RWPE2 (cell line): Measurements from ENCODE around the gene CEMP1.

ENCODE experiments used
- ATAC-seq: fragments of 200-7000 bp; cut with Tn5 transposase; 3 replicates; pipeline ENCODE4 v1.9.1; 2021; ENCODE audit warnings: low read depth
- DNase-seq: peaks from one replicate; pipeline ENCODE4 v3.0.0-alpha.2; 2020; ENCODE audit warnings: low spot score
- H3K27ac ChIP-seq: fragments of 450-650 bp; 2 replicates; pipeline ENCODE4 v1.5.1; 2017; ENCODE audit warnings: mild to moderate bottlenecking; ENCODE audit not compliant: poor library complexity, severe bottlenecking
- H3K27me3 ChIP-seq: fragments of 250-450 bp; sonication (Bioruptor Pico); 2 replicates; pipeline ENCODE4 v1.5.1; 2021; ENCODE audit warnings: mild to moderate bottlenecking, moderate library complexity; ENCODE audit not compliant: insufficient read depth, poor library complexity, severe bottlenecking
- H3K36me3 ChIP-seq: fragments of 250-450 bp; sonication (Bioruptor Pico); 2 replicates; pipeline ENCODE4 v1.5.1; 2020; ENCODE audit warnings: low read depth, mild to moderate bottlenecking, moderate library complexity
- H3K4me1 ChIP-seq: fragments of 250-450 bp; sonication (Bioruptor Pico); 2 replicates; pipeline ENCODE4 v1.5.1; 2021; ENCODE audit warnings: mild to moderate bottlenecking, moderate library complexity; ENCODE audit not compliant: insufficient read depth, poor library complexity, severe bottlenecking
- H3K4me3 ChIP-seq: fragments of 250-450 bp; sonication (Bioruptor Pico); 2 replicates; pipeline ENCODE4 v1.5.1; 2021; ENCODE audit warnings: mild to moderate bottlenecking, moderate library complexity; ENCODE audit not compliant: severe bottlenecking
- H3K9me3 ChIP-seq: fragments of 250-450 bp; sonication (Bioruptor Pico); 2 replicates; pipeline ENCODE4 v1.5.1; 2021; ENCODE audit warnings: mild to moderate bottlenecking, moderate library complexity; ENCODE audit not compliant: severe bottlenecking
- CTCF ChIP-seq: fragments of 450-650 bp; IDR thresholded peaks from one replicate; pipeline ENCODE4 v1.5.1; 2017; ENCODE audit warnings: mild to moderate bottlenecking, moderate library complexity; ENCODE audit not compliant: poor library complexity, severe bottlenecking

Gene CEMP1

DNA sequence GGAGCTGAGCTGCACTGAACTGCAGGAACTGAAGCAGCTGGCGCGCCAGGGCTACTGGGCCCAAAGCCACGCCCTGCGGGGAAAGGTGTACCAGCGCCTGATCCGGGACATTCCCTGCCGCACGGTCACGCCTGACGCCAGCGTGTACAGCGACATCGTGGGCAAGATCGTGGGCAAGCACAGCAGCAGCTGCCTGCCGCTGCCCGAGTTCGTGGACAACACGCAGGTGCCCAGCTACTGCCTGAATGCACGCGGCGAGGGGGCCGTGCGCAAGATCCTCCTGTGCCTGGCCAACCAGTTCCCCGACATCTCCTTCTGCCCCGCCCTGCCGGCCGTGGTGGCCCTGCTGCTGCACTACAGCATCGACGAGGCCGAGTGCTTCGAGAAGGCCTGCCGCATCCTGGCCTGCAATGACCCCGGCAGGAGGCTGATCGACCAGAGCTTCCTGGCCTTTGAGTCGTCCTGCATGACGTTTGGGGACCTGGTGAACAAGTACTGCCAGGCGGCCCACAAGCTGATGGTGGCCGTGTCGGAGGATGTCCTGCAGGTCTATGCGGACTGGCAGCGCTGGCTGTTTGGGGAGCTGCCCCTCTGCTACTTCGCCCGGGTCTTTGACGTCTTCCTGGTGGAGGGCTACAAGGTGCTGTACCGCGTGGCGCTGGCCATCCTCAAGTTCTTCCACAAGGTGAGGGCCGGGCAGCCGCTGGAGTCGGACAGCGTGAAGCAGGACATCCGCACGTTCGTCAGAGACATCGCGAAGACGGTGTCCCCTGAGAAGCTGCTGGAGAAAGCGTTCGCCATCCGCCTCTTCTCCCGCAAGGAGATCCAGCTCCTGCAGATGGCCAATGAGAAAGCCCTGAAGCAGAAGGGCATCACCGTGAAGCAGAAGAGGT, 34.7 kb downstream of the CEMP1 start:
- Histone ChIP-seq H3K36me3 (0 out of 2 replicates have a peak, but pooled peaks cover 9% of the 10 kb centered on the region), H3K4me1 (no peaks in the 10 kb centered on the region), H3K27me3 (no peaks in the 10 kb centered on the region), H3K27ac (no peak overlapping the region), H3K9me3 (no peaks in the 10 kb centered on the region), H3K4me3 (no peak overlapping the region)
- no peak for TF ChIP-seq CTCF
- no peak for DNase-seq
- ATAC-seq: no peak

- Histone ChIP-seq H3K4me3 (no peak overlapping the region), H3K4me1 (no peaks in the 10 kb centered on the region), H3K27ac (no peak overlapping the region), H3K27me3 (no peaks in the 10 kb centered on the region), H3K9me3 (no peaks in the 10 kb centered on the region), H3K36me3 (0 out of 2 replicates have a peak, but pooled peaks cover 9% of the 10 kb centered on the region)
- ATAC-seq (no peak), DNase-seq (no peak)
- no peak for TF ChIP-seq CTCF
Measured at GRCh38 chr16:2495041-2495440, 36.2 kb downstream of the CEMP1 start.

DNA sequence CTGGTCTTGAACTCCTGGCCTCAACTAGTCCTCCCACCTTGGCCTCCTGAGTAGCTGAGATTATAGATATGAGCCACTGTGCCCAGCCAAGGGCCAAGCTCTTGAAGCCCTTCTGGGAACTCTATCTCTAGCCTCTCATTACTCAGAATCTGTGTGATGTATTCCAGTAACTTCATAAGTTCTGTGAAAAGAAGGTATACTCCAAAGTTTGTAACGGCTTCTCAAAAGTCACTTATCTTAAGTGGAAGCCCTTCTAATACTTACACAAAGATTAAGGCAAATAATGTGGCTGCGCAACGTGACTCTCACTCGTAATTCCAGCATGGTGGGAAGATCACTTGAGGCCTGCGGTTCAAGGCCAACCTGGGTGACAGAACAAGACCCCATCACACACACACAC, 36.6 kb downstream of the CEMP1 start:
- ATAC-seq: no peak
- no peak for TF ChIP-seq CTCF
- H3K36me3 ChIP-seq: 0 out of 2 replicates have a peak, but pooled peaks cover 9% of the 10 kb centered on the region

DNA sequence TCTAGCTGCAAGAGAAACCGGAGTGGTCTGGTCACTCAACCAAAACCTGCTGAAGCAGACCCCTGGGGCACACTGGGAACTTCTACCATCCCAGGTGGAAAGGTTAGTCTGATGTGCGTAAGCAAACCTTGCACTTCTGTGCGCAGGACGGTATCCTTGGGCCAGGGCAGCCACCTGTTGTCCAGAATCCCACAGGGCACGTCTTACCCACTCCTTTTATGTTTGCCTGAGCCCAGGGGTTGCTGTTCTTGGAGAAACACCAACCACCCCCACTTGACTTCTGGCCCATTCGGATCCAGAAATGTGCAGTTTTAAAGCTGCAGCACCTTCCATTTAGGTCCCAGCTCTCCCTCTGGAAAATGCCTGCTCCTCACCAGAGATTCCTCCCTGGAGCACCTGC, 37.6 kb downstream of the CEMP1 start:
- Histone ChIP-seq H3K4me3 (no peak overlapping the region), H3K9me3 (no peaks in the 10 kb centered on the region), H3K27me3 (no peaks in the 10 kb centered on the region), H3K4me1 (no peaks in the 10 kb centered on the region), H3K27ac (no peak overlapping the region), H3K36me3 (0 out of 2 replicates have a peak, but pooled peaks cover 9% of the 10 kb centered on the region)
- TF ChIP-seq CTCF: no peak
- DNase-seq (no peak), ATAC-seq (no peak)

More for the DNA sequence above, 36.6 kb downstream of the CEMP1 start:
- no peak for DNase-seq
- Histone ChIP-seq H3K4me1 (no peaks in the 10 kb centered on the region), H3K27ac (no peak overlapping the region), H3K4me3 (no peak overlapping the region), H3K27me3 (no peaks in the 10 kb centered on the region), H3K9me3 (no peaks in the 10 kb centered on the region)

- no peak for DNase-seq
- H3K27me3 ChIP-seq: no peaks in the 10 kb centered on the region
- no peak for ATAC-seq
- 0 out of 2 replicates have a peak, but pooled peaks cover 5% of the 10 kb centered on the region for H3K36me3 ChIP-seq
- no peak for TF ChIP-seq CTCF
- H3K4me1 ChIP-seq: no peaks in the 10 kb centered on the region
- no peak overlapping the region for H3K4me3 ChIP-seq
- no peak overlapping the region for H3K27ac ChIP-seq
- H3K9me3 ChIP-seq: no peaks in the 10 kb centered on the region
Measured at GRCh38 chr16:2492292-2492691, 38.9 kb downstream of the CEMP1 start.
